Measurements from ENCODE around the gene P2RX7.

P2RX7 gene

DNA sequence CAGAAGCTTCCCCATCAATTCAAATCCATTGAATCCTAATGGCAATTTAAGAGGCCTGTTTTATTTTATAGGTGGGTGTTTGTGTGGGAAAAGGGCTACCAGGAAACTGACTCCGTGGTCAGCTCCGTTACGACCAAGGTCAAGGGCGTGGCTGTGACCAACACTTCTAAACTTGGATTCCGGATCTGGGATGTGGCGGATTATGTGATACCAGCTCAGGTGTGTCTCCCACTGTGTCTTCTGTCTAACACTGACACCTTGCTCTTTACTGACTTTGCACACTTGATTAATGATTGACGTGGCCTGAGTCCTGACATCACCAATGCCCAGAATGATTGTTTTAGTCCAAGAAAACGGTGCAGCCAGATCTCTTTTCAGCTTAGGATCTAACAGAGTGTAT is 84.4 kb downstream of the P2RX7 start:
- Histone ChIP-seq H4K20me1 (ENCODE audit: insufficient read depth, low read length) (no peaks in the 10 kb centered on the region), H3K9me3 (ENCODE audit: low read length) (no peaks in the 10 kb centered on the region), H3K4me3 (ENCODE audit: low read depth, low read length, poor library complexity, severe bottlenecking) (no peak overlapping the region), H3F3A (ENCODE audit: insufficient read depth, low read length) (no peaks in the 10 kb centered on the region), H3K9me2 (ENCODE audit: low read depth, low read length) (no peaks in the 10 kb centered on the region), H3K27ac (ENCODE audit: low read depth, low read length, poor library complexity, severe bottlenecking) (no peak overlapping the region), H3K4me2 (ENCODE audit: low read length) (no peak overlapping the region), H3K4me1 (ENCODE audit: insufficient read depth, low read length, severe bottlenecking) (no peaks in the 10 kb centered on the region), H3K36me3 (ENCODE audit: insufficient read depth, low read length) (0 out of 2 replicates have a peak, but pooled peaks cover 4% of the 10 kb centered on the region), H3K9ac (ENCODE audit: low read length) (no peak overlapping the region), H3K79me2 (ENCODE audit: insufficient read depth, low read length) (no peaks in the 10 kb centered on the region), H3K27me3 (ENCODE audit: insufficient read depth, low read length) (no peaks in the 10 kb centered on the region), H2AFZ (ENCODE audit: low read length) (no peak overlapping the region)
- TF ChIP-seq EZH2 (IDR thresholded peaks at IDR 0.05; ENCODE audit: borderline replicate concordance, low read length): no peak
- TF ChIP-seq, protein P1, sequence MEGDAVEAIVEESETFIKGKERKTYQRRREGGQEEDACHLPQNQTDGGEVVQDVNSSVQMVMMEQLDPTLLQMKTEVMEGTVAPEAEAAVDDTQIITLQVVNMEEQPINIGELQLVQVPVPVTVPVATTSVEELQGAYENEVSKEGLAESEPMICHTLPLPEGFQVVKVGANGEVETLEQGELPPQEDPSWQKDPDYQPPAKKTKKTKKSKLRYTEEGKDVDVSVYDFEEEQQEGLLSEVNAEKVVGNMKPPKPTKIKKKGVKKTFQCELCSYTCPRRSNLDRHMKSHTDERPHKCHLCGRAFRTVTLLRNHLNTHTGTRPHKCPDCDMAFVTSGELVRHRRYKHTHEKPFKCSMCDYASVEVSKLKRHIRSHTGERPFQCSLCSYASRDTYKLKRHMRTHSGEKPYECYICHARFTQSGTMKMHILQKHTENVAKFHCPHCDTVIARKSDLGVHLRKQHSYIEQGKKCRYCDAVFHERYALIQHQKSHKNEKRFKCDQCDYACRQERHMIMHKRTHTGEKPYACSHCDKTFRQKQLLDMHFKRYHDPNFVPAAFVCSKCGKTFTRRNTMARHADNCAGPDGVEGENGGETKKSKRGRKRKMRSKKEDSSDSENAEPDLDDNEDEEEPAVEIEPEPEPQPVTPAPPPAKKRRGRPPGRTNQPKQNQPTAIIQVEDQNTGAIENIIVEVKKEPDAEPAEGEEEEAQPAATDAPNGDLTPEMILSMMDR (IDR thresholded peaks at IDR 0.05; ENCODE audit: low read length): no peak

DNA sequence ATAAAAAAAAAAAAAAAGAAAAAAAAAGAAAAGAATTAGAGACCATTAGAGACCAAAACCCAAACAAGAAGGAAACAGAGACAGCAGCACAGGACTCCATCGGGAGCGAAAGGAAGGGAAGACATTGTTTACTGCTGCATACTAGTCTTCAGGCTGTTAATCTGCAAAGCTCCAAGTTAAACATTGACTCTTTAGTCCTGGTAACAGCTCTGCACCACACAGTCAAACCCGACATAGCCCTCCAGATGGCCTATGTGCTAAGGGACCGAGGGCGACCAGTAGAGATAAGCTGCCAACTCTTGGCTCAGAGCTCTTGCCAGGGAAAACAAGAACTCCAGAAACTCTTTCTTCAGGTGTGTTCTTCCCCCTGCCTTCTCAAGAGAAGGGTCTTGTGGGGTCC is 85.1 kb downstream of the P2RX7 start:
- H3K79me2 ChIP-seq (ENCODE audit: insufficient read depth, low read length): no peaks in the 10 kb centered on the region
- H4K20me1 ChIP-seq (ENCODE audit: insufficient read depth, low read length): no peaks in the 10 kb centered on the region
- H3K4me3 ChIP-seq (ENCODE audit: low read depth, low read length, poor library complexity, severe bottlenecking): no peak overlapping the region
- no peak overlapping the region for H3K27ac ChIP-seq (ENCODE audit: low read depth, low read length, poor library complexity, severe bottlenecking)
- no peaks in the 10 kb centered on the region for H3K9me2 ChIP-seq (ENCODE audit: low read depth, low read length)
- no peak overlapping the region for H3K9ac ChIP-seq (ENCODE audit: low read length)
- TF ChIP-seq, protein P1 (IDR thresholded peaks at IDR 0.05; ENCODE audit: low read length): no peak
- no peak for TF ChIP-seq EZH2 (IDR thresholded peaks at IDR 0.05; ENCODE audit: borderline replicate concordance, low read length)
- no peak overlapping the region for H3K4me2 ChIP-seq (ENCODE audit: low read length)
- no peaks in the 10 kb centered on the region for H3F3A ChIP-seq (ENCODE audit: insufficient read depth, low read length)
- H3K9me3 ChIP-seq (ENCODE audit: low read length): no peaks in the 10 kb centered on the region
- no peak overlapping the region for H2AFZ ChIP-seq (ENCODE audit: low read length)
- H3K27me3 ChIP-seq (ENCODE audit: insufficient read depth, low read length): no peaks in the 10 kb centered on the region
- peaks cover 2% of the 10 kb centered on the region for H3K4me1 ChIP-seq (ENCODE audit: insufficient read depth, low read length, severe bottlenecking)
- H3K36me3 ChIP-seq (ENCODE audit: insufficient read depth, low read length): 0 out of 2 replicates have a peak, but pooled peaks cover 4% of the 10 kb centered on the region

DNA sequence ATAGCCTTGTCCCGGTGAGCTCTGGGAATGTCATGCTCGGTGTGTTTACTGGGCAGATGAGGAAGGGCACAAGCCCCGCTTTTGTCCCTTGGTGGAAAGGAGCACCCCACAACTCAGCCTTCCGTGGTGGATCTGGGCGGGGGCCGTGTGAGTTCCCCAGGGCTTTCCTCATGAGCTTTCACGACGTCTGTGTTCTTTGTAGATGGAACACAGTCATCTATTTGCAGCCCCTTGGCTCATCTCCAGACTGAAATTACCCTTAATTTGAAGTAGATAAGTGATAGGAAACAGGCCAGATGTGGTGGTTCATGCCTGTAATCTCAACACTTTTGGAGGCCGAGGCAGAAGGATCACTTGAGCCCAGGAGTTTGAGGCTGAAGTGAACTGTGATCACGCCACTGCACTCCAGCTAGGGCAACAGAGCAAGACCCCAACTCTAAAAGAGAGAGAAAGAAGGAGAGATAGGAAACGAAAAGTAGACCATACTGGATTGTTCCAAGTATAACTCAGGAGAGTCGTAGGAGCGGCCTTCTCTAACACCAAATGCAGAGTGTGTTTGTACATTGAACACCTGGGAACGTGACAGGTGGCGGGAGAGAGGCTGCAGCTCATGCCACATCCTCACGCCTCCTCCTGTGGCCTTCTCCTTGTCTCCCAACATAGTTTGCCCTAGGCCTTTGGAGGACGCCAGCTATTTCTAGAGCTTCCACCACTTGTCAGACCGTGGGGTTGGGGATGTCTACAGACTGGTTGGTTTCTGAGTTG is 86.1 kb downstream of the P2RX7 start:
- H3K27ac ChIP-seq (ENCODE audit: low read depth, low read length, poor library complexity, severe bottlenecking): no peak overlapping the region
- H3K4me3 ChIP-seq (ENCODE audit: low read depth, low read length, poor library complexity, severe bottlenecking): no peak overlapping the region
- no peaks in the 10 kb centered on the region for H3F3A ChIP-seq (ENCODE audit: insufficient read depth, low read length)
- no peak overlapping the region for H3K4me2 ChIP-seq (ENCODE audit: low read length)
- H3K27me3 ChIP-seq (ENCODE audit: insufficient read depth, low read length): no peaks in the 10 kb centered on the region
- no peaks in the 10 kb centered on the region for H3K9me2 ChIP-seq (ENCODE audit: low read depth, low read length)
- H3K9me3 ChIP-seq (ENCODE audit: low read length): no peaks in the 10 kb centered on the region
- peaks cover 12% of the 10 kb centered on the region for H3K4me1 ChIP-seq (ENCODE audit: insufficient read depth, low read length, severe bottlenecking)
- H3K36me3 ChIP-seq (ENCODE audit: insufficient read depth, low read length): peaks cover 4% of the 10 kb centered on the region; the same call in 1 of the 2 replicates
- H3K9ac ChIP-seq (ENCODE audit: low read length): no peak overlapping the region
- H2AFZ ChIP-seq (ENCODE audit: low read length): no peak overlapping the region
- TF ChIP-seq, protein P1 (IDR thresholded peaks at IDR 0.05; ENCODE audit: low read length): no peak
- no peak for TF ChIP-seq EZH2 (IDR thresholded peaks at IDR 0.05; ENCODE audit: borderline replicate concordance, low read length)
- H3K79me2 ChIP-seq (ENCODE audit: insufficient read depth, low read length): no peaks in the 10 kb centered on the region
- no peaks in the 10 kb centered on the region for H4K20me1 ChIP-seq (ENCODE audit: insufficient read depth, low read length)

Measured in OCI-LY1 (cell line).